ENCODE data around the gene NOL6.

GRCh38 chr9:33467526-33467925 is 6.2 kb downstream of the NOL6 start:
- TF ChIP-seq, protein P1, sequence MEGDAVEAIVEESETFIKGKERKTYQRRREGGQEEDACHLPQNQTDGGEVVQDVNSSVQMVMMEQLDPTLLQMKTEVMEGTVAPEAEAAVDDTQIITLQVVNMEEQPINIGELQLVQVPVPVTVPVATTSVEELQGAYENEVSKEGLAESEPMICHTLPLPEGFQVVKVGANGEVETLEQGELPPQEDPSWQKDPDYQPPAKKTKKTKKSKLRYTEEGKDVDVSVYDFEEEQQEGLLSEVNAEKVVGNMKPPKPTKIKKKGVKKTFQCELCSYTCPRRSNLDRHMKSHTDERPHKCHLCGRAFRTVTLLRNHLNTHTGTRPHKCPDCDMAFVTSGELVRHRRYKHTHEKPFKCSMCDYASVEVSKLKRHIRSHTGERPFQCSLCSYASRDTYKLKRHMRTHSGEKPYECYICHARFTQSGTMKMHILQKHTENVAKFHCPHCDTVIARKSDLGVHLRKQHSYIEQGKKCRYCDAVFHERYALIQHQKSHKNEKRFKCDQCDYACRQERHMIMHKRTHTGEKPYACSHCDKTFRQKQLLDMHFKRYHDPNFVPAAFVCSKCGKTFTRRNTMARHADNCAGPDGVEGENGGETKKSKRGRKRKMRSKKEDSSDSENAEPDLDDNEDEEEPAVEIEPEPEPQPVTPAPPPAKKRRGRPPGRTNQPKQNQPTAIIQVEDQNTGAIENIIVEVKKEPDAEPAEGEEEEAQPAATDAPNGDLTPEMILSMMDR (IDR thresholded peaks at IDR 0.05), result no peak
- TF ChIP-seq ZFX (IDR thresholded peaks at IDR 0.05; ENCODE audit: borderline replicate concordance), result no peak

Measured in 22Rv1 (cell line).